ENCODE measurements around the gene PRSS22. TPM values are rescaled to one million over a fixed set of nuclear protein-coding genes. Genes with fewer than 3 reads are reported as not detected.

The PRSS22 gene
- total RNA-seq, 4 donors from 2014 or later = 1.2 to 7.7 (median 4.6) TPM

DNA sequence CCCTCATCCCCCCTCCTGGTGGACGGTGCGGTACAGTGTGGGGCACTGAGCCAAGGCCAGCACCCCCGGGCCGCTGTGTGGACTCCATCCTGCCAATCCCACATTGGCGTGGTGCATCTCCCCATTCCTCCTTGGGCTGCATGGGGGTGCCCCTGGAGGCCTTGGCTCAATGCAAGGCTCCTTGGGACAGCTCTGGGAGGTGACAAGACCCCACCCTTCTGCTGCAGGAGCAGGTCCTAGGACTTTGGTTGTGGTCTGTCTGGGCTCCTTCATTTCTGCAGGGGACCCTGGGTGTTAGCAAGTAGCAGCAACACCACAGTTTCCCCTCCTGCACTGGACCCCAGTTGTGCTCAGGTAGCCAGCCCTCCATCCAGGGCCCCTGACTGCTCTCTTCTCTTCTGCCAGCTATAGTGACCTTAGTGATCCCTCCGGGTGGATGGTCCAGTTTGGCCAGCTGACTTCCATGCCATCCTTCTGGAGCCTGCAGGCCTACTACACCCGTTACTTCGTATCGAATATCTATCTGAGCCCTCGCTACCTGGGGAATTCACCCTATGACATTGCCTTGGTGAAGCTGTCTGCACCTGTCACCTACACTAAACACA lies 39.6 kb downstream of the PRSS22 start:
- intact Hi-C loops (cut with DNase I) = no loop called here
- Histone ChIP-seq H3K27me3 (no peaks in the 10 kb centered on the region), H3K4me1 (no peaks in the 10 kb centered on the region), H3K36me3 (no peaks in the 10 kb centered on the region), H3K9me3 (no peaks in the 10 kb centered on the region), H3K27ac (no peak overlapping the region), H3K4me3 (replicated peaks in 1 of 3) (no peak overlapping the region)
- TF ChIP-seq POLR2A (IDR thresholded peaks at IDR 0.05) = no peak
- TF ChIP-seq, protein P1, sequence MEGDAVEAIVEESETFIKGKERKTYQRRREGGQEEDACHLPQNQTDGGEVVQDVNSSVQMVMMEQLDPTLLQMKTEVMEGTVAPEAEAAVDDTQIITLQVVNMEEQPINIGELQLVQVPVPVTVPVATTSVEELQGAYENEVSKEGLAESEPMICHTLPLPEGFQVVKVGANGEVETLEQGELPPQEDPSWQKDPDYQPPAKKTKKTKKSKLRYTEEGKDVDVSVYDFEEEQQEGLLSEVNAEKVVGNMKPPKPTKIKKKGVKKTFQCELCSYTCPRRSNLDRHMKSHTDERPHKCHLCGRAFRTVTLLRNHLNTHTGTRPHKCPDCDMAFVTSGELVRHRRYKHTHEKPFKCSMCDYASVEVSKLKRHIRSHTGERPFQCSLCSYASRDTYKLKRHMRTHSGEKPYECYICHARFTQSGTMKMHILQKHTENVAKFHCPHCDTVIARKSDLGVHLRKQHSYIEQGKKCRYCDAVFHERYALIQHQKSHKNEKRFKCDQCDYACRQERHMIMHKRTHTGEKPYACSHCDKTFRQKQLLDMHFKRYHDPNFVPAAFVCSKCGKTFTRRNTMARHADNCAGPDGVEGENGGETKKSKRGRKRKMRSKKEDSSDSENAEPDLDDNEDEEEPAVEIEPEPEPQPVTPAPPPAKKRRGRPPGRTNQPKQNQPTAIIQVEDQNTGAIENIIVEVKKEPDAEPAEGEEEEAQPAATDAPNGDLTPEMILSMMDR (IDR thresholded peaks at IDR 0.05) = no peak
- DNase-seq = no peak
- WGBS, 2 donors = 82 to 84% methylated on average over 10 of the region's 10 CpGs

DNA sequence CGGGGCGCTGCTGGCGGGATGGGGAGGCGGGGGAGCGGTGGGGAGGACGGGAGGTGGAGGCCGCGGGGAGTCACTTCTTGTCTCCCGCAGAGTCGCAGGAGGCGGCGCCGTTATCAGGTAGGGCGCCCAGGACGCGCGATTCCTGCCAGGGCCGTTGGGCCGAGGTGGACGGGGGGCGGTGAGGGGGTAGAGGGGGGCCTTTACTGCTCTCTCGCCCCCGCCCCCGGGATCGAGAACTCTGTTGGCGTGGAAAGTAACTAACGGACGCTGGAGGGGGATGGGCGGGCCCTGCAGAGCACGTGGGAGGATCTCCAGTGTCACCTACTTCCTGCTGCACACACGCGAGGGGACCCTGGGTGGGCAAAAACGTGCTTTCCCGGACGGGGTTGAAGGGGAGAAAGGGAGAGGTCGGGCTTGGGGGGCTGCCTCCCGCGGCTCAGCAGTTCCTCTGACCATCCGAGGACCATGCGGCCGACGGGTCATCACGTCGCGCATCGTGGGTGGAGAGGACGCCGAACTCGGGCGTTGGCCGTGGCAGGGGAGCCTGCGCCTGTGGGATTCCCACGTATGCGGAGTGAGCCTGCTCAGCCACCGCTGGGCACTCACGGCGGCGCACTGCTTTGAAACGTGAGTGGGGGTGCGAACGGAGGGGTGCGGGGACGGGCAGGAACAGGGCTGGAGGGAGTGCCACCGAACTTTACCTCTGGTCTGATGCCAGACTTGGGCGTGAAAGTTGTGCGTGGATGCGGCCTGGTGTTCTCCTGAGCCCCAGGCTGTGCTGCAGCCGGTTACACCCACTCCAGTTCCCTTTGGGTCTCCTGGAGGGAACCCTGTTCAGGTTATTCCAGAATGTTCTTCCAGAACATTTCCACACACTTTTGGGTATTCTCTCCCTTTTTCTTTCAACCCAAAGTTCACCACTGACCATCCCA lies 40.4 kb downstream of the PRSS22 start:
- no peaks in the 10 kb centered on the region for H3K36me3 ChIP-seq
- TF ChIP-seq POLR2A (IDR thresholded peaks at IDR 0.05) = no peak
- TF ChIP-seq, protein P1 (IDR thresholded peaks at IDR 0.05) = no peak
- no peak for DNase-seq
- intact Hi-C loops (cut with DNase I) = no loop called here
- H3K9me3 ChIP-seq = no peaks in the 10 kb centered on the region
- H3K4me3 ChIP-seq (replicated peaks in 1 of 3) = no peak overlapping the region
- H3K4me1 ChIP-seq = no peaks in the 10 kb centered on the region
- H3K27ac ChIP-seq = no peak overlapping the region
- H3K27me3 ChIP-seq = no peaks in the 10 kb centered on the region
- 74 to 84% methylated on average over 44 to 67 of the region's 68 CpGs for WGBS, 2 donors

GRCh38 chr16:2816751-2817339 lies 41.1 kb downstream of the PRSS22 start, which contains the start of gene PRSS21:
TSS of gene PRSS21 (plus strand) at chr16:2817237. CDS start at chr16:2817269, 32 bp downstream.
- WGBS, 2 donors = 78 to 80% methylated on average over 9 to 20 of the region's 28 CpGs
- no peak for TF ChIP-seq POLR2A (IDR thresholded peaks at IDR 0.05)
- TF ChIP-seq, protein P1 (IDR thresholded peaks at IDR 0.05) = no peak
- Histone ChIP-seq H3K4me3 (replicated peaks in 1 of 3) (no peak within 1 kb of the TSS), H3K4me1 (no peaks in the 10 kb centered on the region), H3K36me3 (no peaks in the 10 kb centered on the region), H3K27ac (no peak within 1 kb of the TSS), H3K27me3 (no peaks in the 10 kb centered on the region), H3K9me3 (no peaks in the 10 kb centered on the region)
- no peak for DNase-seq
- intact Hi-C loops (cut with DNase I) = no loop called here

DNA sequence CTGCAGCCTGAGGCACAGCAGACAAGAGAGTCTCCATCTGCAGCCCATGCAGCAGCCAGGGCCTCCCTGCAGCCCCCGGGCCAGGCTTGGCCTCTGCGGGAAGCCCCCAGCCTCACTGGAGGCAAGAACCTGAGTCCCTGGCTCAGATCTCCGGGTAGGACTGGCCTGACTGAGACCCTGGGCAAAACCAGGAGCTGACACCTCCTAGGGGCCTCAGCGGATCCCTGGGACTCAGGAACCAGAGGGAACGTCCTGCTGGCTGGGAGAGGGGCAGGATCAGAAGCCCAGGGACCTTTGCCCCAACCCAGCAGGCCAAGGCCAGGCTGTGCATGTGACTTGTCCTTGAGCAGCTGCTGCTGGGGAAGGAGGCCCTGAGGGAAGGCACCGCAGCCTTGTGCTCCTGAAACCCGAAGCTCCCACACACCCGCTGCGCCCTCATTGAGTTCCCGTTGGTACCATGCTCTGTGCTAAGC lies 42.6 kb downstream of the PRSS22 start:
- intact Hi-C loops (cut with DNase I) = no loop called here
- TF ChIP-seq, protein P1 (IDR thresholded peaks at IDR 0.05) = no peak
- TF ChIP-seq POLR2A (IDR thresholded peaks at IDR 0.05) = no peak
- H3K9me3 ChIP-seq = no peaks in the 10 kb centered on the region
- no peak overlapping the region for H3K27ac ChIP-seq
- H3K4me3 ChIP-seq (replicated peaks in 1 of 3) = no peak overlapping the region
- WGBS, 2 donors = 51 to 83% methylated on average over 5 to 10 of the region's 10 CpGs
- H3K4me1 ChIP-seq = no peaks in the 10 kb centered on the region
- H3K36me3 ChIP-seq = no peaks in the 10 kb centered on the region
- DNase-seq = no peak
- no peaks in the 10 kb centered on the region for H3K27me3 ChIP-seq

Measured in thyroid gland (tissue), 4 donors.